GM10266 (cell line): Measurements from ENCODE around the gene CACNG7.
"Not testable (repeated sequence)": the region's sequence is repeated elsewhere in the genome, so short reads cannot be mapped to it uniquely, and the experiment has no call there.

Source experiments
- DNase-seq: peaks from one replicate; pipeline ENCODE4 v3.0.0; 2012; ENCODE audit errors: extremely low spot score
- CTCF ChIP-seq: IDR thresholded peaks from 2 replicates; pipeline ENCODE4 v1.5.1; 2012; ENCODE audit warnings: mild to moderate bottlenecking, low read depth; ENCODE audit not compliant: control insufficient read depth, insufficient read depth; ENCODE audit errors: missing control alignments

Gene CACNG7

GRCh38 chr19:53945441-53945840, 36.4 kb downstream of the CACNG7 start:
- no peak for TF ChIP-seq CTCF
- no peak for DNase-seq

GRCh38 chr19:53945998-53946397, 36.9 kb downstream of the CACNG7 start:
- no peak for TF ChIP-seq CTCF
- no peak for DNase-seq

- TF ChIP-seq CTCF: no peak
- DNase-seq: no peak
Observed at GRCh38 chr19:53947624-53948023, 38.5 kb downstream of the CACNG7 start.

GRCh38 chr19:53948611-53949010, 39.5 kb downstream of the CACNG7 start:
- DNase-seq: not testable (repeated sequence)

- DNase-seq: no peak
- TF ChIP-seq CTCF: no peak
Observed at GRCh38 chr19:53951436-53951835, 42.4 kb downstream of the CACNG7 start.

GRCh38 chr19:53951947-53952346, 42.9 kb downstream of the CACNG7 start:
- no peak for DNase-seq
- TF ChIP-seq CTCF: no peak

GRCh38 chr19:53953383-53953782, 44.3 kb downstream of the CACNG7 start:
- DNase-seq: no peak
- no peak for TF ChIP-seq CTCF

- no peak for TF ChIP-seq CTCF
- no peak for DNase-seq
Observed at GRCh38 chr19:53957448-53958167, 48.5 kb downstream of the CACNG7 start.
